ENCODE measurements around the gene ESPNL.

- TF ChIP-seq GATA2 (IDR thresholded peaks at IDR 0.05; ENCODE audit: low read depth, low read length) (no peak), GATA3 (IDR thresholded peaks at IDR 0.05; ENCODE audit: low read depth, low read length) (no peak)
These were observed 46.9 kb upstream of the ESPNL start for GRCh38 chr2:238053191-238053776.
